Mesenchymal stem cell (in vitro differentiated cells and primary cell): ENCODE measurements around the gene HOXA6.

Experiments used
- DNase-seq: peaks from one replicate; pipeline ENCODE4 v3.0.0-alpha.2; 2013
- H2AFZ ChIP-seq: one replicate; pipeline ENCODE4 v1.6.1; 2013; ENCODE audit warnings: low read depth, mild to moderate bottlenecking, control low read depth, inconsistent platforms, low read length, moderate library complexity
- H2AK5ac ChIP-seq: 2 replicates; pipeline ENCODE4 v1.6.1; 2013; ENCODE audit warnings: low read length, moderate library complexity, mild to moderate bottlenecking, inconsistent platforms; ENCODE audit not compliant: severe bottlenecking
- H2BK120ac ChIP-seq: one replicate; pipeline ENCODE4 v1.6.1; 2013; ENCODE audit warnings: low read depth, mild to moderate bottlenecking, inconsistent platforms, low read length, moderate library complexity
- H2BK12ac ChIP-seq, 2 experiments: one replicate each; pipeline ENCODE4 v1.6.1; 2013; ENCODE audit warnings: inconsistent platforms in 2 of 2, low read length in 2 of 2, mild to moderate bottlenecking in 2 of 2, moderate library complexity in 2 of 2, control low read depth in 1 of 2
- H2BK15ac ChIP-seq: one replicate; pipeline ENCODE4 v1.6.1; 2013; ENCODE audit warnings: mild to moderate bottlenecking, low read depth, inconsistent platforms; ENCODE audit not compliant: poor library complexity, severe bottlenecking
- H2BK5ac ChIP-seq: 2 replicates; pipeline ENCODE4 v1.6.1; 2013; ENCODE audit warnings: low read depth, mild to moderate bottlenecking, low read length, control low read depth, inconsistent platforms; ENCODE audit not compliant: poor library complexity, severe bottlenecking
- H3K14ac ChIP-seq, 2 experiments: one replicate each; pipeline ENCODE4 v1.6.1; 2013; ENCODE audit warnings: inconsistent platforms in 2 of 2, low read length in 2 of 2, control low read depth in 1 of 2, mild to moderate bottlenecking in 1 of 2, moderate library complexity in 1 of 2
- H3K18ac ChIP-seq, 2 experiments: one replicate each; pipeline ENCODE4 v1.6.1; 2013; ENCODE audit warnings: inconsistent platforms in 2 of 2, low read length in 2 of 2, control low read depth in 1 of 2, low read depth in 1 of 2, mild to moderate bottlenecking in 1 of 2
- H3K23ac ChIP-seq, 2 experiments: one replicate each; pipeline ENCODE4 v1.6.1; 2013; ENCODE audit warnings: inconsistent platforms in 2 of 2, low read length in 2 of 2, mild to moderate bottlenecking in 2 of 2, moderate library complexity in 2 of 2, control low read depth in 1 of 2
- H3K27ac ChIP-seq: 2 replicates; pipeline ENCODE4 v1.5.1; 2013; ENCODE audit warnings: mild to moderate bottlenecking, moderate library complexity, low read length, control low read depth, inconsistent platforms; ENCODE audit not compliant: poor library complexity, severe bottlenecking
- H3K27me3 ChIP-seq, 2 experiments: 2 replicates each; pipeline versions ENCODE4 v1.6.1 to v1.7.0; 2013; ENCODE audit warnings: low read length in 2 of 2, mild to moderate bottlenecking in 2 of 2, moderate library complexity in 2 of 2, control low read depth in 1 of 2, inconsistent platforms in 1 of 2; ENCODE audit not compliant: control insufficient read depth in 1 of 2, insufficient read depth in 1 of 2
- H3K36me3 ChIP-seq, 2 experiments: 2 replicates each; pipeline versions ENCODE4 v1.6.1 to v1.7.0; 2013; ENCODE audit warnings: low read length in 2 of 2, control low read depth in 1 of 2, inconsistent platforms in 1 of 2, low read depth in 1 of 2, mild to moderate bottlenecking in 1 of 2; ENCODE audit not compliant: insufficient read depth in 2 of 2, control insufficient read depth in 1 of 2
- H3K4ac ChIP-seq, 2 experiments: one replicate each; pipeline ENCODE4 v1.6.1; 2013; ENCODE audit warnings: inconsistent platforms in 2 of 2, low read length in 2 of 2, mild to moderate bottlenecking in 2 of 2, moderate library complexity in 2 of 2, control low read depth in 1 of 2, low read depth in 1 of 2
- H3K4me1 ChIP-seq: 2 replicates; pipeline ENCODE4 v1.6.1; 2013; ENCODE audit warnings: low read depth, low read length, control low read depth; ENCODE audit not compliant: control insufficient read depth, insufficient read depth
- H3K4me2 ChIP-seq: 2 replicates; pipeline ENCODE4 v1.6.1; 2013; ENCODE audit warnings: low read length, mild to moderate bottlenecking, inconsistent platforms; ENCODE audit not compliant: poor library complexity, severe bottlenecking
- H3K4me3 ChIP-seq, 2 experiments: 2 replicates each; pipeline versions ENCODE4 v1.5.1 to v1.7.0; 2013; ENCODE audit warnings: low read length in 2 of 2, mild to moderate bottlenecking in 2 of 2, control low read depth in 1 of 2, low read depth in 1 of 2; ENCODE audit not compliant: insufficient read depth in 1 of 2
- H3K79me1 ChIP-seq: replicated peaks from 2 replicates; pipeline ENCODE4 v1.6.1; 2013; ENCODE audit warnings: mild to moderate bottlenecking, control low read depth, low read length, inconsistent platforms; ENCODE audit not compliant: poor library complexity, severe bottlenecking
- H3K9ac ChIP-seq: 2 replicates; pipeline ENCODE4 v1.7.0; 2013; ENCODE audit warnings: mild to moderate bottlenecking, low read length, moderate library complexity
- H3K9me3 ChIP-seq: 2 replicates; pipeline ENCODE4 v1.7.0; 2013; ENCODE audit warnings: mild to moderate bottlenecking, low read length; ENCODE audit not compliant: control insufficient read depth
- H4K8ac ChIP-seq: one replicate; pipeline ENCODE4 v1.6.1; 2013; ENCODE audit warnings: inconsistent platforms, mild to moderate bottlenecking, low read length, moderate library complexity
- H4K91ac ChIP-seq: one replicate; pipeline ENCODE4 v1.6.1; 2013; ENCODE audit warnings: mild to moderate bottlenecking, low read length, inconsistent platforms
- WGBS: methylation state at CpG from one replicate; pipeline ENCODE4 v1.1.7; 2013; ENCODE audit warnings: mixed read lengths; 5-methylcytosine and 5-hydroxymethylcytosine counted together

Gene HOXA6

GRCh38 chr7:27164367-27165088, 17.0 kb upstream of the HOXA6 start:
- H3K4ac ChIP-seq, result peak overlapping the region; percentile 48 to 84
- H2AFZ ChIP-seq, result no peak overlapping the region
- H3K4me2 ChIP-seq, result no peak overlapping the region
- H3K79me1 ChIP-seq, result peaks cover 3% of the 10 kb centered on the region
- H3K4me3 ChIP-seq, result peak overlapping the region; percentile 14 to 92
- peak overlapping the region; percentile 80 to 89 for H3K18ac ChIP-seq
- peak overlapping the region in 1 of 2 experiments; percentile 67 for H3K23ac ChIP-seq
- H4K91ac ChIP-seq, result peak overlapping the region; percentile 77
- H2BK15ac ChIP-seq, result no peak overlapping the region
- no peak overlapping the region for H2BK5ac ChIP-seq
- H3K27me3 ChIP-seq, result no peaks in the 10 kb centered on the region
- H2BK12ac ChIP-seq, result peak overlapping the region in 1 of 2 experiments; percentile 51
- peak overlapping the region in 1 of 2 experiments; percentile 62 for H3K14ac ChIP-seq
- no peak overlapping the region for H3K27ac ChIP-seq
- peak overlapping the region; percentile 87 for H2BK120ac ChIP-seq
- peak overlapping the region; percentile 90 for H3K9ac ChIP-seq
- peak; percentile 65 for DNase-seq
- 12% methylated on average over 47 of the region's 47 CpGs for WGBS
- H3K36me3 ChIP-seq, result peaks cover 15 to 54% of the 10 kb centered on the region in 2 experiments
- peaks cover 36% of the 10 kb centered on the region for H3K4me1 ChIP-seq
- peak overlapping the region; percentile 81 for H4K8ac ChIP-seq
- H2AK5ac ChIP-seq, result peak overlapping the region; percentile 27
- H3K9me3 ChIP-seq, result no peaks in the 10 kb centered on the region

- H3K9ac ChIP-seq, result peak overlapping the region; percentile 90
- no peaks in the 10 kb centered on the region for H3K9me3 ChIP-seq
- H3K23ac ChIP-seq, result peak overlapping the region in 1 of 2 experiments; percentile 86
- no peaks in the 10 kb centered on the region for H3K27me3 ChIP-seq
- H3K14ac ChIP-seq, result no peak overlapping the region
- no peak overlapping the region for H3K27ac ChIP-seq
- peak overlapping the region in 1 of 2 experiments; percentile 21 for H2BK12ac ChIP-seq
- WGBS, result 20% methylated on average over 12 of the region's 12 CpGs
- DNase-seq, result no peak
- no peak overlapping the region for H2BK120ac ChIP-seq
- H3K4me3 ChIP-seq, result peak overlapping the region in 1 of 2 experiments; percentile 92
- H4K8ac ChIP-seq, result peak overlapping the region; percentile 13
- H3K4me2 ChIP-seq, result no peak overlapping the region
- no peak overlapping the region for H2BK15ac ChIP-seq
- no peak overlapping the region for H2BK5ac ChIP-seq
- peaks cover 15 to 50% of the 10 kb centered on the region in 2 experiments for H3K36me3 ChIP-seq
- H3K4ac ChIP-seq, result peak overlapping the region in 1 of 2 experiments; percentile 32
- peak overlapping the region; percentile 9 to 64 for H3K18ac ChIP-seq
- H2AK5ac ChIP-seq, result no peak overlapping the region
- H2AFZ ChIP-seq, result no peak overlapping the region
- no peak overlapping the region for H4K91ac ChIP-seq
- peaks cover 3% of the 10 kb centered on the region for H3K79me1 ChIP-seq
- peaks cover 36% of the 10 kb centered on the region for H3K4me1 ChIP-seq
Measured at GRCh38 chr7:27164045-27164366, 16.4 kb upstream of the HOXA6 start.

DNA sequence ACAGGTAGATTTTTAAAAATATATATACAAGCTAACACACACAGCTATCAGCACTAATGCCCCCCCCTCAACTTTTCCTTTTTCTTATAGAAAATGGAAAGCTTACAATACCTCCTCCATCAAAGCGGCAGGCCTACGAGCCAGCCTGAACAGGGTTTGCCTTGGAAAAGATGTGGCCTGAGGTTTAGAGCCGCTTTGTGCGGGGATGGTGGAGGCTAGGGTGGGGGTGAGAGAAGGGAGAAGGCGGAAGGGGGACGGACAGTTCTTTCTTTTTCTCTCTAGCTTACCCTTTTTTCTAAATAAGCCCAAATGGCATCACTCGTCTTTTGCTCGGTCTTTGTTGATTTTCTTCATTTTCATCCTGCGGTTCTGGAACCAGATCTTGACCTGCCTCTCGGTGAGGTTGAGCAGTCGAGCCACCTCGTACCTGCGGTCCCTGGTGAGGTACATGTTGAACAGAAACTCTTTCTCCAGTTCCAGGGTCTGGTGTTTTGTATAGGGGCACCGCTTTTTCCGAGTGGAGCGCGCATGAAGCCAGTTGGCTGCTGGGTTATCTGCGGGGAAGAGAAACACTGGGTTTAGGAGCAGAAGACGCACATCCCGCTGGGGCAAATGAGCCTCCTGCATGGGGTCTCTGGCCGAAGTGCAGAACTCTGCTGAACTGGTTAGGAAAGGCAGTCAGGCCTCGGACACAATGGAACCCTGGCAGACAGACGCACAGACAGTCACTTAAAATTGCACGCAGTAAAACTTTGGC, 15.9 kb upstream of the HOXA6 start:
- H2BK12ac ChIP-seq, result peak overlapping the region in 1 of 2 experiments; percentile 68
- no peak overlapping the region for H2AK5ac ChIP-seq
- H3K23ac ChIP-seq, result peak overlapping the region in 1 of 2 experiments; percentile 50
- peak overlapping the region in 1 of 2 experiments; percentile 71 for H3K14ac ChIP-seq
- H3K4ac ChIP-seq, result peak overlapping the region in 1 of 2 experiments; percentile 32
- no peak overlapping the region for H2BK5ac ChIP-seq
- peak overlapping the region in 1 of 2 experiments; percentile 64 for H3K18ac ChIP-seq
- no peak overlapping the region for H2AFZ ChIP-seq
- peaks cover 36% of the 10 kb centered on the region for H3K4me1 ChIP-seq
- DNase-seq, result no peak
- H3K27ac ChIP-seq, result no peak overlapping the region
- H2BK15ac ChIP-seq, result peak overlapping the region; percentile 90
- peaks cover 3% of the 10 kb centered on the region for H3K79me1 ChIP-seq
- peak overlapping the region in 1 of 2 experiments; percentile 92 for H3K4me3 ChIP-seq
- H3K4me2 ChIP-seq, result no peak overlapping the region
- H3K27me3 ChIP-seq, result peaks cover 0 to 4% of the 10 kb centered on the region in 2 experiments
- no peaks in the 10 kb centered on the region for H3K9me3 ChIP-seq
- H3K36me3 ChIP-seq, result peaks cover 15 to 49% of the 10 kb centered on the region in 2 experiments
- no peak overlapping the region for H2BK120ac ChIP-seq
- H4K91ac ChIP-seq, result no peak overlapping the region
- WGBS, result 31% methylated on average over 18 of the region's 24 CpGs
- H3K9ac ChIP-seq, result peak overlapping the region; percentile 90
- peak overlapping the region; percentile 13 for H4K8ac ChIP-seq
